ENCODE data around the gene CLN5. TPM values are rescaled to one million over a fixed set of nuclear protein-coding genes. Genes with fewer than 3 reads are reported as not detected.
A peak's percentile ranks its signal among the peaks of the same experiment; 100 is the strongest.
"Not testable (repeated sequence)": the region's sequence is repeated elsewhere in the genome, so short reads cannot be mapped to it uniquely, and the experiment has no call there.

Gene CLN5
- total RNA-seq, 1 donor, result 14.3 TPM

DNA sequence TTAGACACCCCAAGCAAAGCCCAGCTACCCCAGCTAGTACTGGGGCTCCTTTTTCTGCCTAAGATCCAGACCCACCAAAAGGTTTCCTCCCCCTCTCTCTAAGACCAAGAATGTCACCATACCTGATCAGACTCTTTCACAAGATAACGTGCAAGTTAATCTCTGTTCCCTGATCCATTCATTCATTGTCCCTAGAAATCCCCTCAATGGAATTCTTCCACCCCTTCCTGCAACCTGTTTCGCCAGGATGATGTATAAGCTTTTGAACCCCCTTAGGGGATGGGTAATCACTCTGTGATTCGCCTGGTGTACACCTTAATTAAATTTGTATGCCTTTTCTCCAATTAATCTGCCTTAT lies 17.3 kb upstream of the CLN5 start:
- DNase-seq (ENCODE audit: low read depth in 2 of 3, low spot score in 2 of 3), result no peak

DNA sequence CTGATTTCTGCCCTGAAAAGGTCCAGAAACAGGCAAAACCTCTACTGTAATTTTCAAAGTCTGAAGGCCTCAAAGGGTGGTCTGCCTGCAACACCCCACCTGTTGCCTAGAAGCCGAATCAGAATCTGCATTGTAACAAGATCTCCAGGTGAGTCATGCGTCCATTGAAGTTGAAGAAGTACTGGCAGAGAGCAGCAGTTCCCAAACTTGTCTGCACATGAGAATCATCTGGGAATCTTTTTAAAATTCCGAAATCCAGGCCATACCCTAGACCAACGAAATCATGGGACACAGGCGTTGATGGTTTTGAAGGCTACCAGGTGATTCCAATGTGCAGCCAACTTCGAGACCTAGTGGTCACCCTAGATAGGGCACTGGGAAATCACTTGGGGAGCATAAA lies 16.0 kb upstream of the CLN5 start:
- no peak for DNase-seq (ENCODE audit: low read depth in 2 of 3, low spot score in 2 of 3)

DNA sequence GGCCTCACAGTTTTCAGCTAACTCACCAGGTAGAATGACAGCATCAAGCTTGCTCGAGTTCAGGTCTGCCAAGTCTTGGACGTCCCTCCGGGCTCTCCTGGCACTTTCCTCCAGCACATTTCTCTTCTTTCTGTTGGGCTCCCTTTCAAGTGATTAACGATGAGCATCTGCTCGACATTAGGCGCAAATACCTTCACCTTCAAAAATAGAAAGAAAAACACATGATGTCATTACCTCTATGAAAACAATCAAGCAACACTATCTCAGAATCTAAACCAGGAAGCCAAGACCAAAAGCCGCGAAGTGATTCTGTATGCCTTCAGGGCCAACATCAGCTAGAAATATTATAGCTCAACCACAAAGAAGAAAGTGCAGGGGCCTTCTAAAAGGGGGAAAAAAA lies 15.4 kb upstream of the CLN5 start:
- DNase-seq (ENCODE audit: low read depth in 2 of 3, low spot score in 2 of 3), result peak in 1 of 3 donors; percentile 60

DNA sequence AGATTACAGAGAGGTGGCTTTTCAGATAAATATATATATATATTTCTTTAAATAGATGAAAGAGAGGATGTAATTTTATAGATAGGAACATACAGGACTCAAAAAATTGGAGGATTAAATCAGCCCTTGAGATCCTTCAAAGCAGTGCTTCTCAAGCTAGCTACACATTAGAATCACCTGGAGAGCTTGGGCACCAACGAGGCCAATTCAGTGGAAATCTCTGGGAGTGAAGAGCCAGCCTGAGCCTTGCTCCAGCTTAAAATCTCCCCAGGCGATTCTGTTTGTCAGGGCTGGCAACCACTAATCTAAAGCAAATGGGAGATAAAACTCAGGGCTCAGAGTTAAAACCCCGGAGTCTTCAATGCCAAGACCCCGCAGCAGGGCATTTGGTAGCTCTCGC lies 15.0 kb upstream of the CLN5 start:
- DNase-seq (ENCODE audit: low read depth in 2 of 3, low spot score in 2 of 3), result no peak

DNA sequence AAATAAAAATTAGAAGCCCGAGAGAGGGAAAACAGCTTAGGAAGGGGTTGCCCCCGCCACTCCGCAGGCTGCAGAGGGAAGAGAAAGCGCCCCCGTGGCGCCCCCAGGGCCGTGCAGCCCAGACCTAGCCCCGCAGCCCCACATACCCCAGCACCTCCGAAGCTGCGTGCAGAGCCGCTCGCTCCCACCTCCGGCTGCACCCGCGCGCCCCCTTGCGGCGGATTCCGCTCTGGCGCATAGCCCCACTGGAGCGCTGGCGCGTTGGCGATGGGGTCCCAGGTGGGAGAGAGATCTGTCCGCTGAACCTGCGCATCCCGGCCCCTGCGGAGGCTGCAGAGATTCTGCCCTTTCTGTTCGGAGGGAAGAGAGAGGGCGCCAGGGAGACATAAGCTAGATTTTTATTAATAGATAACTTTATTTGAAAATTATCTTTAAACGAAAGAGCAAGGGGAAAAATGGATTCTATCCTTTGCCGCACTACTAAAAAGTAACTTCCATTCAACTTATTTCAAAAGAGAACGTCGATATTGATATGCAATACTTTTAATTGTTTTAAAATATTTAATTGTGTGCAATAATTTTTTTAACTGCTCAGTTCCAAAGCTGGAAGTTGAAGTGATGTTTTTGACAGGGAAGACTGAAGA lies 11.7 kb upstream of the CLN5 start:
- DNase-seq (ENCODE audit: low read depth in 2 of 3, low spot score in 2 of 3), result peak; percentile 70 to 76 (median 72)

DNA sequence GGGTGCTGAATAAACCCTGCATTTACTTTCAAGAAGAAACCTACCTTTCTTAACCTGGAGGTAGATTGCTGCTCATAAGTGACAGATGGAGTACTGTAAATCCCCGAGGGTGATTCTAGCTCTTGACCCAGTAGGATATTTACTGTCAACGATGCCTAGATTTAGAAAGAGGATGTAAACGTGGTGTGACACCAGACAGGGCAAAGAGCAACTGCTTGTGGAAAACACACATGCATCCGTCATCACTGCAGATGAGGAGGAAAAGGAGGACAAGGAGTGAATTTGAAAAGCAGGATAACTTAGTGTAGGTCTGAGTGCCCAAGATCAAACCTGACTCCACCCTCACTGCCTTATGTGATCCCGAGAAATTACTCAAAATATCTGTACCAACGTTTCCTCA lies 9.8 kb upstream of the CLN5 start:
- DNase-seq (ENCODE audit: low read depth in 2 of 3, low spot score in 2 of 3), result no peak

DNA sequence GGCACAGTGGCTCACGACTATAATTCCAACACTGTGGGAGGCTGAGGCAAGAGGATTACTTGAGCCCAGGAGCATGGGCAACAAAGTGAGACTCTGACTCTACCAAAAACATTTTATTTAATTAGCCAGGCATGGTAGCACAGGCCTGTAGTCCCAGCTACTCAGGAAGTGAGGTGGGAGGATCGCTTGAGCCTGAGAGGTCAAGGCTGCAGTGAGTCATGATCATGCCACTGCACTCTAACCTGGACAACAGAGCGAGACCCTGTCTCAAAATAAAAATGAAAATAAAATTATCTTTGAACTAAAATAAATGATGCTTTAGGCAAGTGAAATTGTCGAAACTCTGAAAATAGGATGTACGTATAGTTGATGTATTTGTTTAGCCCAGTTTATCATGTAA lies 8.2 kb upstream of the CLN5 start:
- DNase-seq (ENCODE audit: low read depth in 2 of 3, low spot score in 2 of 3), result no peak

DNA sequence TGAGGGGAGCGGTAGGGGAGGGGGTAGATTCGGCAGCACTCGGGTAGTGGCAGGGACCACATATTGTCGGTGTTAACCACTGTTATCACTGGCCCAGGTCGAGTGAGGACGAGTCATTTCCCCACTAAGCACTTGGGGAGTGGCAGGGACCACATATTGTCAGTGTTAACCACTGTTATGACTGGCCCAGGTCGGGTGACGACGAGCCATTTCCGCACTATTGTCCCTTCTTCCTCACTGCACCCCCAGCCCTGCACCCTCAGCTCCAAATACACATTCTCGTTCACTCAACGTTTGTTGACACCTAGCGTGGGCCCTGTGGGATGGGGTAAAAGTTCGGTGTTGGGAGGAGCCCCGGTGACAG lies 467 bp upstream of the CLN5 start:
- DNase-seq (ENCODE audit: low read depth in 2 of 3, low spot score in 2 of 3), result peak; percentile 42 to 56 (median 50)

DNA sequence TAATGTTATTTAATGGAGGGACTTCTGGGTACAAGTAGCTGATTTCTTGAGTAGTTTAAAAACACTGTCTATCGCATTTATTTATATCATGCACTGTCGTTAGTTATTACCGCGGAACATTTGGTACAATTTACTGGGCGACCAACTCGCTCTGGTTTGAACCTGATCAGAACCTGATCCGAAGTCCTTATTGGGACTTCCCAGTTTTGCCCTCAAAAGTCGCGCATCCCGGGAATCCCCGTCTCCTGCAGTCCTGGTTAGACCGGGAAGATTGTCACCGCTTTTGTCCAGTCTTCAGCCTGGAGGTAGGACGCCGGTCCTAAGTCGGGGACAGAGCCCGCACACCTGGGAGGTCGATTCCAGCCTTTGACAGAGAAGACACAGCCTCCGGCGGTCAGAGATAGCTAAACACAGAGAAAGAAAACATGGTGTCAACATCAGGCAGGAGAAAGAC lies 694 bp downstream of the CLN5 start:
- peak in 2 of 3 donors; percentile 17 to 18 for DNase-seq (ENCODE audit: low read depth in 2 of 3, low spot score in 2 of 3)

DNA sequence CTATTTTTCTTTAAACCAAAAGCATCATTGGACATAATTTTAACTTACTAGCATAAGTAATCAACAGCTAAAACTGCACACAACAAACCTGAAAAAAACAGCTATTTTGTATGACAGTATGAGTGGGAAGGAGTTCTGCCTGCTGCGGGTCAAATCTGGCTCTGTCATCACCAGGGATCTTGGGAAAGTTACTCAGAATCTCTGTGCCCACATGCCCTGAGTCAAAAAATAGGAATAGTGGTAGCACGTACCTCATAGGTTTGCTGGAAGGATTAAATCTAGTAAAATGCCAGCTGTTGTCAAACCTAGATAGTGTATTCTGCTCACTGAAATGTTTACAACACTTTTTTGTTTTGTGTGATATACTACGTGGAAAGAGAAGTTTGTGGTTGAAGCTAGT lies 1.1 kb downstream of the CLN5 start:
- DNase-seq (ENCODE audit: low read depth in 2 of 3, low spot score in 2 of 3), result no peak

DNA sequence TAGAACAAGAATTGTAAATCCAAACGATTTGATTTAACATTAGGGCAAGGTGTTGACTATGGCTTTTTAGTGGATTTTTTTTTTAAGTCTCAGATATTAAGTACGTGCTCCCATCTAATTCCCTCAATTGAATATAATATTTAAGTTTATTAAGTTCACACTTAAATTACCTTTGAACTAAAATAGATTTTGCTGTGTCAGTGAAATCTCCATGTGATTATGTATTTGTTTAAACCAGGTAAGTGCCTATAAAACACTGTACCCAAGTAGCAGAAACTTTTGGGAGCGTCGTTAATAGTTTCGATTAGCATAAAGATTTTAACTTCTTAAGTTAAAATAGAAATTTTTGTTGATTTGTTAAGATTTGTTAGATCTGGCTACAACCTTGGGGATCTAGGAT lies 1.6 kb downstream of the CLN5 start:
- no peak for DNase-seq (ENCODE audit: low read depth in 2 of 3, low spot score in 2 of 3)

DNA sequence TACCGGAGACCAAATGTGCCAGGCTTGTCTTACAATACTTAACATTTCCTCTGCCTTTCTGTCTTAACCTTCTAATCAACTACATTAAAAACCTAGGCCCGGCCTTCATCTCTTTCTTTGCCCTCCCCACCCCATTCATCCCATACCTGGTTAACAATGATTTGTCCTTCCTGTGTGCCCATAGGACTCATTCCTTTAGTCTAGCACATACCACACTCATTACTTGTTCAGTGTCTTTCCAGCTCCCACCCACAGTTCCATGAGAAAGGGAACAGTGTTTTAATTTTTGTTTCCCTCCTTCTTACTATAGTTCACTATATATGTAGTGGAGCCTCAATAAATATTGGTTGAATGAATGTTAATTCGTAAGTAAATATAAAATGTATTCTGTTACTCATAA lies 2.4 kb downstream of the CLN5 start:
- no peak for DNase-seq (ENCODE audit: low read depth in 2 of 3, low spot score in 2 of 3)

DNA sequence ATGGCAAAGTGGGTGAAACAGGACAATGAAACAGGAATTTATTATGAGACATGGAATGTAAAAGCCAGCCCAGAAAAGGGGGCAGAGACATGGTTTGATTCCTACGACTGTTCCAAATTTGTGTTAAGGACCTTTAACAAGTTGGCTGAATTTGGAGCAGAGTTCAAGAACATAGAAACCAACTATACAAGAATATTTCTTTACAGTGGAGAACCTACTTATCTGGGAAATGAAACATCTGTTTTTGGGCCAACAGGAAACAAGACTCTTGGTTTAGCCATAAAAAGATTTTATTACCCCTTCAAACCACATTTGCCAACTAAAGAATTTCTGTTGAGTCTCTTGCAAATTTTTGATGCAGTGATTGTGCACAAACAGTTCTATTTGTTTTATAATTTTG lies 8.6 kb downstream of the CLN5 start:
- no peak for DNase-seq (ENCODE audit: low read depth in 2 of 3, low spot score in 2 of 3)

DNA sequence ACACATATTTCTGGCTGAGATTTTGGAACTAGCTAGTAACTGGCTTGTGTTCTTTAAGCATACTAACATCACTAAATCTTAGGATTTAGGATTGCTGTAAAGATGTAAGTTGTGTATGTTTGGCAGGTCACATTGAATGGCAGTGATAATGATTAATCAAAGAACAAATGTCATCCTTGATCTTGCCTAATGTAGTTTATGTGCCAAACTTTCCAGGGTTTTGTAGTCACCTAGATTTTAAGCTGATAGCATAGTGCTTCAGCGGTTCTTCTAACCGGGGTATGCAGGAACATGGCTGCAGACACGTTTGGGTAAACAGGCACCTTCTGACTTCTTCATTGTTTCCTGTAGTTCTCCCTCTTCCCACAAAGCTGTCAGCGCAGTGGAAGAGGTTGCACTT lies 9.7 kb downstream of the CLN5 start:
- DNase-seq (ENCODE audit: low read depth in 2 of 3, low spot score in 2 of 3), result no peak

DNA sequence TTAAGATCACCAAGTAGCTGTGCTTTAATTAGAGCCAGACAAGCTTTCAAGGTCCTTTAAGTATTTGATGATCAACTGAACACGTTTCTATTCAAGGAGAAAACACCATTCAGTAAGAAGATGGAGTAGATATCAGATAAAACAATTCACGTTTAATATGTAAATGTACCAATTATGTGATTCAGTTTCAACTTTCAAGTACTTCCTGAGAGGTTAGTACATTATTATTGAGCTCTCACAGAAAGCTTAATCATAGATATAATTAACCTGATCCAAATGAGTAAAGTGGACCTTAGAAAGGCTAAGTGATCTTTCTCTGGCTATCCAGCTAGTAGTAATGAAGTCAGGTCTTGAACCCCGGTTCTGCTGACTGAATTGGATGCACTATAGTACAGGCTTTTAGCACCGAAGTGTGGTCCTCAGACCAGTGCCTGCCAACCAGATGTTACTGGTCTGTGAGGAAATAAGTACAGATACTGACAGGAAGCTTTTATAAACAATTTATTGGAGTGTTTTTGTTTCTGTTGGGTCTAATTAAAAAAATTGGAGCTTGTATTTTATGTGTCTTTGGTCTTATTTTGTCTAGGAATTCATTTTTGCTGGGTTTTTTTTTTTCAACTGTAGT lies 10.2 kb downstream of the CLN5 start:
- DNase-seq (ENCODE audit: low read depth in 2 of 3, low spot score in 2 of 3), result no peak

DNA sequence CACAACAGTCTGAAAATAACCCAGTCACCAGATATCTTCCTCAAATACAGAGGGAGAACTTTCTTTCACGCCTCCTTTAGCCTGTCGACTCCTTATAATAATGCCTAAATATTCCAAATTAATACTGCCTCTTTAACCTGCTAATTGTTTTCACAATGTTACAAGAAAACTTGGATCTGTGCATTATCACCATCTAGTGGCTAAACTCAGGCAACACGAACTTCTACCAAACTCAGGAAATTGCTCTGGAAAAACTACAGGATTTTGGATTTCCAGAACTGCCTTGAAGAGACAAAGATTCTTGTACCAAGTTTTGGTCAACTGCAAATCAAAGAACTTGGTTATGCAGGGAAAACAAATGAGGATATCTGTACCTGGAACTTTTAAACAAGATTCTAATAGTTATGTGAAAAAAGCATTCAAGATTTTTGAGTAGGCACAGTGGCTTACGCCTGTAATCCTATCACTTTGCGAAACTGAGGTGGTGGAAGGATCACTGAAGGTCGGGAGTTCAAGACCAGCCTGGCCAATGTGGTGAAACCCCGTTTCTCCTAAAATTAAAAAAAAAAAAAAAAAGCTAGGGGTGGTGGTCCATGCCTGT lies 10.8 kb downstream of the CLN5 start:
- peak in 1 of 3 donors; percentile 22 for DNase-seq (ENCODE audit: low read depth in 2 of 3, low spot score in 2 of 3)

DNA sequence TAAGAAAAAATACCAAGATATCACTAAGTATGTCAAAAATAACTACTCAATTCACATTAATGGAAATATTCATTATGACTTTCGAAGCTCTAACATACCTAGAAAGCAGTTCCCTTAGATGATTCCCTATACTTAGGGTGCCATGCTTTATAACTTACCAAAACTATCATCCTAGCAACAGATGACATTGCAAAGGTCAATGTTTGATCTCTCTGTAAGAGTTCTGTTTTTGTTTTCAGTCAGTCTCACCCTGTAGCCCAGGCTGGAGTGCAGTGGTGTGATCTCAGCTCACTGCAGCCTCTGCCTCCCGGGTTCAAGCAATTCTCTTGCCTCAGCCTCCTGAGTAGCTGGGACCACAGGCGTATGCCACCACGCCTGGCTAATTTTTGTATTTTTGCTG lies 16.5 kb downstream of the CLN5 start:
- DNase-seq (ENCODE audit: low read depth in 2 of 3, low spot score in 2 of 3), result not testable (repeated sequence)

DNA sequence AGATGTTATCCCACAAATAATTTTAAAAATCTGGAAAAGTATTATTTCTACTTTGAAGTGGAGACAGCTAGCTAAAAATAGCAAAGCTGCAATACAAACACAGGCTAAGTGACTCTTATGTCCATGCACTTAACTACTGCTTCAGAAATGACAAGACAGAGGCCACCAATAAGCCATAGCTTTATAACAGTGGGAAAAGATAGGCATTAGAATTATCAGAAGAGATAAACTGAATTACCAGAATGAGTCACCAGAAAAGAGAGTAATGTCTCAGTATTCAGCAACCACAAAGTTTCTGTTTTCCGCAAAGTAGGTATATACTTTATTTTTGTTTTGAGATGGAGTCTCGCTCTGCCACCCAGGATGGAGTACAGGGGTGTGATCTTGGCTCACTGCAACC lies 17.1 kb downstream of the CLN5 start:
- no peak for DNase-seq (ENCODE audit: low read depth in 2 of 3, low spot score in 2 of 3)

DNA sequence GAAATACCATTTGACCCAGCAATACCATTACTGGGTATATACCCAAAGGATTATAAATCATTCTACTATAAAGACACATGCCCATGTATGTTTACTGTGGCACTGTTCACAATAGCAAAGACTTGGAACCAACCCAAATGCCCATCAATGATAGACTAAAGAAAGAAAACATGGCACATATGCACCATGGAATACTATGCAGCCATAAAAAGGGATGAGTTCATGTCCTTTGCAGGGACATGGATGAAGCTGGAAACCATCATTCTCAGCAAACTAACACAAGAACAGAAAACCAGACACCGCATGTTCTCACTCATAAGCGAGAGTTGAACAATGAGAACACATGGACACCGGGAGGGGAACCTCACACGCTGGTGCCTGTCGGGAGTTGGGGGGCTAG lies 17.8 kb downstream of the CLN5 start:
- DNase-seq (ENCODE audit: low read depth in 2 of 3, low spot score in 2 of 3), result not testable (repeated sequence)

DNA sequence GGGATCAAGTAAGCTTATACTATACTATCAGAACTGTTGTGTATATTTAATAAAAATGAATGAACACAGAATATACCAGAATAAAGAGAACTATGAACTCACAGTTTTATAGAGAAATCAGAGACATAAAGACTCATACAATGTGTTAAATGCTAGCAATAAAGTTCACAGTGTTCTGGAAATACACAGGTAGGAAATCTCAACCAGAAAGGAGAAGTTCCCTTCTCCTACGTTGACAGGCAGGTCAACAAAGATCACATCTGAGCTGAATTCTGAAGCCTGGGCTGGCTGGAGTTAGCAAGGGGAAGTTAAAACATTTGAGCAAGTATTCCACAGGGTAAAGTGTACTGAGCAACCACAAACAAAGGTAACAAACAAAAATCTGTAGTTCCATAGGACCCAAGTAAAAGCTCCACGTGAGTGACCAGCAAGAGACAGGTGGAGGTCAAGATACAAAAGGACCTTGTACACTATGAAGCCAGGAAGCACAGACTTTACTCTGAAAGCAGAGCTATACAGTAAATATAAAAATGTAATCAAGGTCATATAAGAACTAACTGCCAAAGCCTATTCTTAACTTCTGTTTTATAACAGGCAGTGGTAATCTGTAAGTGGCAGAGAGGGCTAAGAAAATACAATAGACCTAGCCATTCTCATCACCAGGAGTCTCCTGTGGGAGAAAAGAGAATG lies 22.1 kb downstream of the CLN5 start:
- DNase-seq (ENCODE audit: low read depth in 2 of 3, low spot score in 2 of 3), result no peak

DNA sequence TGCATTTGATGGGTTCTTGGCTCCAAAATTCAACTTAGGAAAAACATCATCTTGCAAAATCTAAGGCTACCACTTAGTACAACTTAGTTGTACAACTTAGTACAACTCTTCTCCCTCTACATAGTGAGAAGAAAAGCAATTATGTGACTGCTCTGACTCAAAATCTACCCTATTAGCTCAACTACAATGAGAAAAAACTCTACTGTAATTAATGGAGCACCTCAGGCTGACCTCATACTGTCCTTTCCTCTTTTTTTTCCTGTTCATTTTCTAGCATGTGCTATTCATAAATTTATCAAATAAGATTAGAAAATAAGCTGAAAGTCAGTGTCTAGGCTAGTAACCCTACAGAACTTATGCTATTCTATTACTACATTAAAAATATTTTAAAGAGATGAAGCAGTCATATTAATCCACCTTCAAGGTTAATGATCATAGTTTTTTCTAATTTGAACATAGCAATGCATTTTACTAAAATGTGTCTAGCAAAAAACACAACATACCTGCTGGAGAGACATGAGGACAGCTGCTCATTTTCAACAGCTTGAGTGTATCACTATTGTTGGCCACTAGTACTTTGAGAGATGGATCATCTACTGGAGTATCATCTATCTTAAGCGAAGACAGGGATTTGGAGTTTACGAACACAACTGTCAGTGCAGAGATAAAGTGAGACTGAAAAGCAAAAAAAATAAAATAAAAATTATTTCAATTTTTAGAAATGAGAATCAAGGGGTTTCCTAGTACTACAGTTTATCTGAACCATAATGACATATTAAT lies 23.2 kb downstream of the CLN5 start:
- no peak for DNase-seq (ENCODE audit: low read depth in 2 of 3, low spot score in 2 of 3)
